ENCODE results near the gene GNA14.
"Not testable (repeated sequence)": the region's sequence is repeated elsewhere in the genome, so short reads cannot be mapped to it uniquely, and the experiment has no call there.

GNA14 gene

GRCh38 chr9:77497322-77498198 is 150.6 kb downstream of the GNA14 start:
- no peak overlapping the region for H3K4me3 ChIP-seq (replicated peaks; ENCODE audit: low read depth, low read length)
- no peak for DNase-seq (ENCODE audit: low read depth)
- no peak for TF ChIP-seq CTCF (IDR thresholded peaks at IDR 0.05; ENCODE audit: low read length, missing control alignments)

GRCh38 chr9:77495834-77496671 is 152.1 kb downstream of the GNA14 start:
- no peak overlapping the region for H3K4me3 ChIP-seq (replicated peaks; ENCODE audit: low read depth, low read length)
- no peak for TF ChIP-seq CTCF (IDR thresholded peaks at IDR 0.05; ENCODE audit: low read length, missing control alignments)
- DNase-seq (ENCODE audit: low read depth): peak; percentile 87

- not testable (repeated sequence) for DNase-seq (ENCODE audit: low read depth); H3K4me3 ChIP-seq (replicated peaks; ENCODE audit: low read depth, low read length)
These were observed 157.8 kb downstream of the GNA14 start for GRCh38 chr9:77490279-77490678.

DNA sequence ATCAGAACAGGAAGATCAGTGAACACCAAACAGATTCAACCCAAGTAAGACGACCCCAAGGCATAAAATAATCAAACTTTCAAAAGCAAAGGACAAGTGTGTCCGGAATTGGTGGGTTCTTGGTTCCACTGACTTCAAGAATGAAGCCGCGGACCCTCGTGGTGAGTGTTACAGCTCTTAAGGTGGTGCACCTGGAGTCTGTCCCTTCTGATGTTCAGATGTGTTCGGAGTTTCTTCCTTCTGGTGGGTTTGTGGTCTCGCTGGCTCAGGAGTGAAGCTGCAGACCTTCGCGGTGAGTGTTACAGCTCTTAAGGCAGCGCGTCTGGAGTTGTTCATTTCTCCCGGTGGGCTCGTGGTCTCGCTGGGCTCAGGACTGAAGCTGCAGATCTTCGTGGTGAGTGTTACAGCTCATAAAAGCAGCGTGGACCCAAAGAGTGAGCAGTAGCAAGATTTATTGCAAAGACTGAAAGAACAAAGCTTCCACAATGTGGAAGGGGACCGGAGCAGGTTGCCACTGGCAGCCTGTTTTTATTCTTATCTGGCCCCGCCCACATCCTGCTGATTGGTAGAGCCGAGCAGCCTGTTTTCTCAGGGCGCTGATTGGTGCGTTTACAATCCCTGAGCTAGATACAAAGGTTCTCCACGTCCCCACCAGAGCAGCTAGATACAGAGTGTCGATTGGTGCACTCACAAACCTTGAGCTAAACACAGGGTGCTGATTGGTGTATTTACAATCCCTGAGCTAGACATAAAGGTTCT is 158.5 kb downstream of the GNA14 start:
- not testable (repeated sequence) for DNase-seq (ENCODE audit: low read depth); H3K4me3 ChIP-seq (replicated peaks; ENCODE audit: low read depth, low read length)

- DNase-seq (ENCODE audit: low read depth): peak; percentile 56
- TF ChIP-seq CTCF (IDR thresholded peaks at IDR 0.05; ENCODE audit: low read length, missing control alignments): peak; percentile 69
These were observed 159.5 kb downstream of the GNA14 start for GRCh38 chr9:77488439-77489126.

GRCh38 chr9:77486968-77487367 is 161.2 kb downstream of the GNA14 start:
- no peak for DNase-seq (ENCODE audit: low read depth)
- no peak overlapping the region for H3K4me3 ChIP-seq (replicated peaks; ENCODE audit: low read depth, low read length)
- TF ChIP-seq CTCF (IDR thresholded peaks at IDR 0.05; ENCODE audit: low read length, missing control alignments): no peak

More at GRCh38 chr9:77488439-77489126, 159.5 kb downstream of the GNA14 start:
- no peak overlapping the region for H3K4me3 ChIP-seq (replicated peaks; ENCODE audit: low read depth, low read length)

DNA sequence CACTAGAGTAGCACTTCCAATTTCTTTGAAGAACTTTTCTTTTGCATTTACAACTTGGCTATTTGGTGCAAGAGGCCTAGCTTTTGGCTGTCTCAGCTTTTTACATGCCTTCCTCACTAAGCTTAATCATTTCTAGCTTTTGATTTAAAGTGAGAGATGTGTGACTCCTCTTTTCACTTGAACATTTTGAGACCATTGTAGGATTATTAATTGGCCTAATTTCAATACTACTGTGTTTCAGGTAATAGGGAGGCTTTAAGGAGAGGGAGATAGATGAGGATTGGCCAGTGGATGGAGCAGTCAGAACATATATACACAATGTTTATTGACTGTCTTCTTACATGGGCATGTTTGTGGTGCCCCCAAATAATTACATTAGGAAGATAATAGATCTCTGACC is 161.7 kb downstream of the GNA14 start:
- no peak overlapping the region for H3K4me3 ChIP-seq (replicated peaks; ENCODE audit: low read depth, low read length)
- no peak for TF ChIP-seq CTCF (IDR thresholded peaks at IDR 0.05; ENCODE audit: low read length, missing control alignments)
- no peak for DNase-seq (ENCODE audit: low read depth)

Data from fibroblast of pulmonary artery (primary cell).